ENCODE measurements around the gene UGGT2.
"Not testable (repeated sequence)": the region's sequence is repeated elsewhere in the genome, so short reads cannot be mapped to it uniquely, and the experiment has no call there.

UGGT2 gene

GRCh38 chr13:96053003-96053703 is at the start of gene UGGT2:
UGGT2 (minus strand) TSS chr13:96053401; CDS start chr13:96053312, 89 bp downstream.
- no peak for DNase-seq (ENCODE audit: low read depth)

GRCh38 chr13:96100457-96101220 is 47.4 kb upstream of the UGGT2 start:
- DNase-seq (ENCODE audit: low read depth), result no peak

GRCh38 chr13:96093296-96094006 is 40.2 kb upstream of the UGGT2 start:
- DNase-seq (ENCODE audit: low read depth), result no peak

- no peak for DNase-seq (ENCODE audit: low read depth)
Observed at GRCh38 chr13:96091164-96092117, 38.2 kb upstream of the UGGT2 start.

- no peak for DNase-seq (ENCODE audit: low read depth)
Observed at GRCh38 chr13:96090240-96091101, 37.3 kb upstream of the UGGT2 start.

- no peak for DNase-seq (ENCODE audit: low read depth)
Observed at GRCh38 chr13:96089749-96090239, 36.6 kb upstream of the UGGT2 start, which contains the start of gene HS6ST3. HS6ST3 (plus strand) TSS chr13:96090107.

- DNase-seq (ENCODE audit: low read depth), result no peak
Observed at GRCh38 chr13:96089139-96089538, 35.9 kb upstream of the UGGT2 start.

GRCh38 chr13:96086736-96087135 is 33.5 kb upstream of the UGGT2 start:
- DNase-seq (ENCODE audit: low read depth), result no peak

- no peak for DNase-seq (ENCODE audit: low read depth)
Observed at GRCh38 chr13:96082640-96083039, 29.4 kb upstream of the UGGT2 start.

GRCh38 chr13:96081888-96082287 is 28.7 kb upstream of the UGGT2 start:
- DNase-seq (ENCODE audit: low read depth), result no peak

GRCh38 chr13:96080676-96081075 is 27.5 kb upstream of the UGGT2 start:
- no peak for DNase-seq (ENCODE audit: low read depth)

- DNase-seq (ENCODE audit: low read depth), result no peak
Observed at GRCh38 chr13:96075953-96076543, 22.8 kb upstream of the UGGT2 start.

GRCh38 chr13:96072392-96072791 is 19.2 kb upstream of the UGGT2 start:
- no peak for DNase-seq (ENCODE audit: low read depth)

GRCh38 chr13:96071504-96071903 is 18.3 kb upstream of the UGGT2 start:
- no peak for DNase-seq (ENCODE audit: low read depth)

- no peak for DNase-seq (ENCODE audit: low read depth)
Observed at GRCh38 chr13:96068729-96069128, 15.5 kb upstream of the UGGT2 start.

GRCh38 chr13:96065849-96066248 is 12.6 kb upstream of the UGGT2 start:
- no peak for DNase-seq (ENCODE audit: low read depth)

GRCh38 chr13:96052656-96053002 is 572 bp downstream of the UGGT2 start:
- DNase-seq (ENCODE audit: low read depth), result no peak

- not testable (repeated sequence) for DNase-seq (ENCODE audit: low read depth)
Observed at GRCh38 chr13:96051946-96052345, 1.3 kb downstream of the UGGT2 start.

- DNase-seq (ENCODE audit: low read depth), result not testable (repeated sequence)
Observed at GRCh38 chr13:96051491-96051890, 1.7 kb downstream of the UGGT2 start.

- not testable (repeated sequence) for DNase-seq (ENCODE audit: low read depth)
Observed at GRCh38 chr13:96050955-96051354, 2.2 kb downstream of the UGGT2 start.
